ENCODE measurements around the gene TFAP2A.

Gene TFAP2A

DNA sequence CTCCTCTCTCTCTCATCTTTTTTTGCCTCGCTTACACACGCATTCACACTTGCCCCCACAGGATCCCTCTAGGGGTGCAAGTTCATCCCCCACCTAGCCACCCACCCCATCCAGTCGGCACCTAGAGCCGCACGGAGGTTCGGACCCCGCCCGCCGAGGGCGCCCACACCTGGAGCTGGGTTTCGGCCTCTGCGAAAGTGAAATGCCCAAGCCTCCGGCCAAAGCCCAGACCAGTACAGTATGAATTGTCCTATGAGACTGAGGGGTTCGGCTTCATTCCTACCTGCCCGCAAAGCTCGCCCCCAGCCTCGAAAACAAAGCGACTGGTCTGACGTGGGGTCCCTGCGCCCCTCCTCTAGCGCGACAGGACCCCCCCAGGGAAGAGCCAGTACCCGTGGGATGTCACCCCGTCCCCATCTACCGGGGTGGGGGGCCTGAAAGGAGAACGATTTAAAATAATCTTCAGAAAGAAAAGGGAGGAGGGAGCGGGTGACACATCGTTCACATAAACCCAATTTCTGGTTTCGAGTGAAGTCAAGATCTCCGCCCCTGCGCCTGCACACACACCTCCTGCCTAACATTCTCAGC, 1.5 kb downstream of the TFAP2A start (continued):
- TF ChIP-seq, protein P1, sequence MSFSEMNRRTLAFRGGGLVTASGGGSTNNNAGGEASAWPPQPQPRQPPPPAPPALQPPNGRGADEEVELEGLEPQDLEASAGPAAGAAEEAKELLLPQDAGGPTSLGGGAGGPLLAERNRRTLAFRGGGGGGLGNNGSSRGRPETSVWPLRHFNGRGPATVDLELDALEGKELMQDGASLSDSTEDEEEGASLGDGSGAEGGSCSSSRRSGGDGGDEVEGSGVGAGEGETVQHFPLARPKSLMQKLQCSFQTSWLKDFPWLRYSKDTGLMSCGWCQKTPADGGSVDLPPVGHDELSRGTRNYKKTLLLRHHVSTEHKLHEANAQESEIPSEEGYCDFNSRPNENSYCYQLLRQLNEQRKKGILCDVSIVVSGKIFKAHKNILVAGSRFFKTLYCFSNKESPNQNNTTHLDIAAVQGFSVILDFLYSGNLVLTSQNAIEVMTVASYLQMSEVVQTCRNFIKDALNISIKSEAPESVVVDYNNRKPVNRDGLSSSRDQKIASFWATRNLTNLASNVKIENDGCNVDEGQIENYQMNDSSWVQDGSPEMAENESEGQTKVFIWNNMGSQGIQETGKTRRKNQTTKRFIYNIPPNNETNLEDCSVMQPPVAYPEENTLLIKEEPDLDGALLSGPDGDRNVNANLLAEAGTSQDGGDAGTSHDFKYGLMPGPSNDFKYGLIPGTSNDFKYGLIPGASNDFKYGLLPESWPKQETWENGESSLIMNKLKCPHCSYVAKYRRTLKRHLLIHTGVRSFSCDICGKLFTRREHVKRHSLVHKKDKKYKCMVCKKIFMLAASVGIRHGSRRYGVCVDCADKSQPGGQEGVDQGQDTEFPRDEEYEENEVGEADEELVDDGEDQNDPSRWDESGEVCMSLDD (tag by site-specific recombination; IDR thresholded peaks at IDR 0.05) = peak; percentile 15; the same call in 1 of the 2 replicates
- TF ChIP-seq ZNF394 (tag by site-specific recombination; IDR thresholded peaks at IDR 0.05; ENCODE audit: borderline replicate concordance) = no peak
- no peak for TF ChIP-seq ZNF561 (tag by site-specific recombination; IDR thresholded peaks at IDR 0.05; ENCODE audit: borderline replicate concordance)
- TF ChIP-seq ZFHX2 (tag by site-specific recombination; conservative IDR thresholded peaks at IDR 0.05) = peak; percentile 58
- TF ChIP-seq, protein P2, sequence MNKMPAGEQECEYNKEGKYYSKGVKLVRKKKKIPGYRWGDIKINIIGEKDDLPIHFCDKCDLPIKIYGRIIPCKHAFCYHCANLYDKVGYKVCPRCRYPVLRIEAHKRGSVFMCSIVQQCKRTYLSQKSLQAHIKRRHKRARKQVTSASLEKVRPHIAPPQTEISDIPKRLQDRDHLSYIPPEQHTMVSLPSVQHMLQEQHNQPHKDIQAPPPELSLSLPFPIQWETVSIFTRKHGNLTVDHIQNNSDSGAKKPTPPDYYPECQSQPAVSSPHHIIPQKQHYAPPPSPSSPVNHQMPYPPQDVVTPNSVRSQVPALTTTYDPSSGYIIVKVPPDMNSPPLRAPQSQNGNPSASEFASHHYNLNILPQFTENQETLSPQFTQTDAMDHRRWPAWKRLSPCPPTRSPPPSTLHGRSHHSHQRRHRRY (tag by site-specific recombination; IDR thresholded peaks at IDR 0.05) = no peak
- peak; percentile 41 for TF ChIP-seq GLIS1 (tag by site-specific recombination; IDR thresholded peaks at IDR 0.05)

DNA sequence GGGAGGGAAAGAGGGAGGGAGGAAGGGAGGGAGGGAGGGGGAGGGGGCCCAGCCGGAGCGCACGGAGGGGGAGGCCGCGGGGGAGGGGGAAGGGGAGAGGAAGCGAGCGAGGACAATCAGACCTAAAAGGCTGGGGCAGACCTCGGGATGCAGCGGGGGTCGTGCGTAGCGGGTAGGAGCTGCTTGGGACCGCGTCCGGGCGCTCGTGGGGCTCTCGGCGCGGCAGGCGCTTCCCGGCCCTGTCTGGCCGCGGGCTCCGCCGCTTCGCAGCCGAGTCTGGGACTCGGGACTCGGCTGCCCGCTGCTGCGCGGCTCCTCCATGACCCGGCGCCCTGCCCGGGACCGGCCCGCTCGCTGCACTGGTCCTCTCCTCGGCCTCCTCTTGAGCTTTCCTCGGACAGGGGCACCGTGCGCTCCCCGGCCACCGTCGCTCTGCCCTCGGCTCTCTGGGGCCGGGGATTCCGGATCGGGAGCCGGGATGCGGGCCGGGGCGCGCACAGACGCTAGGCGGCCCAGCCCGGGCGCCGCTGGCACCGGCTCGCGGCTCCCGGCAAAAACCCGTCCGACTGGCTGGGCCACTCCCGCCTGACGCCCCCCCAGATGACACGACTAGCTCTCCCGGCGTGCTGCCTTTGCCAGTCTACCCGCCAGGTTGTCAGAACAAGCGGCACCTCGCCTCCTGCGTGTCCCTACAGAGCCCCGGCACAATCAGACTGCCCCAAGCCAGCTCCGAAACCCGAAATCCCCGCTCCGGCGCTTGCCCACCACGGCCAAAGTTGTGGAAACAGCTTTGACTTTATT, 2.2 kb downstream of the TFAP2A start:
- Histone ChIP-seq H3K4me1 (ENCODE audit: control insufficient read depth, insufficient read depth, low read length) (peaks cover 9% of the 10 kb centered on the region; the same call in 1 of the 2 replicates), H3K9me3 (ENCODE audit: control insufficient read depth, insufficient read depth, low read depth, low read length) (no peaks in the 10 kb centered on the region), H3K4me3 (ENCODE audit: low read depth, low read length) (peak overlapping the region; percentile 88), H3K27ac (ENCODE audit: extremely low read depth, low read depth, low read length) (peak overlapping the region; percentile 99), H3K36me3 (ENCODE audit: control insufficient read depth in 2 of 2, insufficient read depth in 1 of 2, low read length in 2 of 2) (peaks cover 0 to 18% of the 10 kb centered on the region in 2 experiments; a peak in 1 of 3 replicates)
- POLR2A ChIA-PET = interaction anchor here (0.6 to 5.5 kb wide), 8 partner anchors 7 to 1016 kb away, joined by 4 to 112 read pairs (median 6); no protein-coding TSS in a partner anchor
- CTCF ChIA-PET = interaction anchor here (0.5 to 3.6 kb wide), 3 partner anchors 16 to 555 kb away, joined by 3 to 42 read pairs (median 5); no protein-coding TSS in a partner anchor
- TF ChIP-seq SETDB1 (IDR thresholded peaks at IDR 0.05; ENCODE audit: insufficient read length, low read length) = no peak
- no peak for TF ChIP-seq KLF16 (tag by site-specific recombination; IDR thresholded peaks at IDR 0.05)
- TF ChIP-seq ZNF324 (tag by site-specific recombination; IDR thresholded peaks at IDR 0.05) = no peak
- no peak for TF ChIP-seq ZBTB7A (tag by site-specific recombination; IDR thresholded peaks at IDR 0.05; ENCODE audit: low read depth)
- TF ChIP-seq TCF7L2 (IDR thresholded peaks at IDR 0.05; ENCODE audit: borderline replicate concordance, low read depth, low read length) = 0 out of 2 replicates have a peak, but pooled peaks have one; percentile 11
- TF ChIP-seq ZNF148 (tag by site-specific recombination; IDR thresholded peaks at IDR 0.05; ENCODE audit: borderline replicate concordance) = no peak
- no peak for TF ChIP-seq OSR2 (tag by site-specific recombination; IDR thresholded peaks at IDR 0.05)
- no peak for TF ChIP-seq ZNF596 (tag by site-specific recombination; IDR thresholded peaks at IDR 0.05)
- TF ChIP-seq ZSCAN30 (tag by site-specific recombination; IDR thresholded peaks at IDR 0.05) = peak; percentile 59; the same call in 1 of the 2 replicates
- 0 out of 2 replicates have a peak, but pooled peaks have one; percentile 11 for TF ChIP-seq IKZF3 (tag by site-specific recombination; IDR thresholded peaks at IDR 0.05)
- no peak for TF ChIP-seq SALL2 (tag by site-specific recombination; IDR thresholded peaks at IDR 0.05; ENCODE audit: borderline replicate concordance)
- no peak for TF ChIP-seq ZNF501 (tag by site-specific recombination; IDR thresholded peaks at IDR 0.05)
- no peak for TF ChIP-seq ZNF16 (tag by site-specific recombination; IDR thresholded peaks at IDR 0.05; ENCODE audit: low read depth)
- TF ChIP-seq GLIS1 (tag by site-specific recombination; IDR thresholded peaks at IDR 0.05) = no peak; the same call in 1 of the 2 replicates
- no peak for TF ChIP-seq ZNF701 (tag by site-specific recombination; IDR thresholded peaks at IDR 0.05)
- no peak for TF ChIP-seq REPIN1 (tag by site-specific recombination; IDR thresholded peaks at IDR 0.05; ENCODE audit: low read depth)
- no peak for TF ChIP-seq ZNF677 (tag by site-specific recombination; IDR thresholded peaks at IDR 0.05)
- no peak for TF ChIP-seq ZNF37A (tag by site-specific recombination; IDR thresholded peaks at IDR 0.05)
- TF ChIP-seq ZNF621 (tag by site-specific recombination; IDR thresholded peaks at IDR 0.05) = no peak
- TF ChIP-seq KLF9 (tag by site-specific recombination; IDR thresholded peaks at IDR 0.05; ENCODE audit: low read depth) = no peak
- TF ChIP-seq KLF1 (tag by site-specific recombination; IDR thresholded peaks at IDR 0.05) = 0 out of 2 replicates have a peak, but pooled peaks have one; percentile 17
- TF ChIP-seq, protein P3, sequence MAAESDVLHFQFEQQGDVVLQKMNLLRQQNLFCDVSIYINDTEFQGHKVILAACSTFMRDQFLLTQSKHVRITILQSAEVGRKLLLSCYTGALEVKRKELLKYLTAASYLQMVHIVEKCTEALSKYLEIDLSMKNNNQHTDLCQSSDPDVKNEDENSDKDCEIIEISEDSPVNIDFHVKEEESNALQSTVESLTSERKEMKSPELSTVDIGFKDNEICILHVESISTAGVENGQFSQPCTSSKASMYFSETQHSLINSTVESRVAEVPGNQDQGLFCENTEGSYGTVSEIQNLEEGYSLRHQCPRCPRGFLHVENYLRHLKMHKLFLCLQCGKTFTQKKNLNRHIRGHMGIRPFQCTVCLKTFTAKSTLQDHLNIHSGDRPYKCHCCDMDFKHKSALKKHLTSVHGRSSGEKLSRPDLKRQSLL (tag by site-specific recombination; IDR thresholded peaks at IDR 0.05) = peak; percentile 52

All from HEK293 (cell line).